ENCODE results near the gene SGMS1.

Gene SGMS1

DNA sequence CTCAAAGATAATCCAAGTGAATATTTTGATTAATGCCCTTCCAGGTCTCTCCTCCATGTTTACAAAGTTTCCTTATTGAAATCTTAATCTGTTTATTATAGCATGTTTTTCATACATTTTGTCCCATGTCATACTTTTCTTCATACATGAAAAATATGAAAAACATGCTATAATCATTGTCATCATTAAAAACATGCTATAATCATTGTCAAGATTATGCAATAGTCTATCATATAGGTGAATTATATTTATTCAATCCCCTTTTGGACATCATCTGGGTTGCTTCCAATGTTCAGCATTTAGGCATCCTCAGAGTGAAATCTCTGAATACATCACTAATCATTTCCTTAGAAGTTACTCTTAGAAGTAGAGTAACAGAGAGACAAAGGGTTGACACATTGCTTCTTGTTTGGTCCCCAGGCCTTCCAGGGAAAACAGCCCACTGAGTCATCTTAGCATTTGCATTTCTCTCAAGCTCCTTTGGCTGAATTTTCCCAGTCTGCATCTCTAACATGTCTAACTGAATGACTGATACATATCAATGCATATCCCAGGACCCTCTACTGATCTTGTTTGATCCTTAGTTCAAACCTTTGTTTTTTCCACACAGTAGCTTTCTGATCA lies 87.0 kb downstream of the SGMS1 start:
- DNase-seq (ENCODE audit: low read depth), result peak; percentile 83

DNA sequence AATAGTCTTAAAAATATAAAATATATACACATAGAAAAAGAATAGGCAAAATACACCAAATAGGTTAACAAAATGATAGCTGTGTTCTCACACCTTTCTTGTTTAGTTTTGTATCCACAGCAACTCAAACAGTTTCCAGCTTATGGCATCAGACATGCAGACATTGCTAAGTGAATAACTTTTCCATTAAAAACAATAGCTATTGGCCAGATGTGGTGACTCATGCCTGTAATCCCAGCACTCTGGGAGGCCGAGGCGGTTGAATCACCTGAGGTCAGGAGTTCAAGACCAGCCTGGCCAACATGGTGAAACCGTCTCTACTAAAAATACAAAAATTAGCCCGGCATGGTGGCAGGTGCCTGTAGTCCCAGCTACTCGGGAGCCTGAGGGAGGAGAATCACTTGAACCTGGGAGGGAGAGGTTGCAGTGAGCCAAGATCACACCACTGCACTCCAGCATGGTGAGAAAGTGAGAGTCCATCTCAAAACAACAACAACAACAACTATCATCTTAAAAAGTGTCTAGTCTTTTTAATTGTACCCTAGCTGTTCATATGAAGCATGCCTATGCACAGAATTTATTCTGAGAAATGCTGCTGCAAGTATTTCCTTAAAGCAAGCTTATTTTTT lies 88.9 kb downstream of the SGMS1 start:
- DNase-seq (ENCODE audit: low read depth), result peak; percentile 87

DNA sequence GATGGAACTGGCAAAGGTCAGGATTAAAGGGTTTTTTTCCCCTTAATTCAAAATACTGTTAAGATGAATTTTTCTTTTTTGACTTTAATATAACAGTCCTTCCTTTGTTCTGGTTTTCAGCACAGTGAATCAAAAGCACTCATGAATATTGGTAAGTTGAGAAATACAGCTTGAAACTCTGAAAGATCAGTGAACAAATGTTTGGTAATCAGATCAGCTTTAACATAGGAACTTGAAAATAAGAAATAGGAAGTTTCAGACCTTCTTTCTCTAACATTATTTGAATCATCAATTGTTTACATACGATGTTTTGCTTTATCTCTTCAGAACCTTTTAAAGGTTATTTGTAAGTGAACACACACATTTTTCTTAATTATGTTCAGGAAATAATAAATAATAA lies 90.5 kb downstream of the SGMS1 start:
- DNase-seq (ENCODE audit: low read depth), result no peak

DNA sequence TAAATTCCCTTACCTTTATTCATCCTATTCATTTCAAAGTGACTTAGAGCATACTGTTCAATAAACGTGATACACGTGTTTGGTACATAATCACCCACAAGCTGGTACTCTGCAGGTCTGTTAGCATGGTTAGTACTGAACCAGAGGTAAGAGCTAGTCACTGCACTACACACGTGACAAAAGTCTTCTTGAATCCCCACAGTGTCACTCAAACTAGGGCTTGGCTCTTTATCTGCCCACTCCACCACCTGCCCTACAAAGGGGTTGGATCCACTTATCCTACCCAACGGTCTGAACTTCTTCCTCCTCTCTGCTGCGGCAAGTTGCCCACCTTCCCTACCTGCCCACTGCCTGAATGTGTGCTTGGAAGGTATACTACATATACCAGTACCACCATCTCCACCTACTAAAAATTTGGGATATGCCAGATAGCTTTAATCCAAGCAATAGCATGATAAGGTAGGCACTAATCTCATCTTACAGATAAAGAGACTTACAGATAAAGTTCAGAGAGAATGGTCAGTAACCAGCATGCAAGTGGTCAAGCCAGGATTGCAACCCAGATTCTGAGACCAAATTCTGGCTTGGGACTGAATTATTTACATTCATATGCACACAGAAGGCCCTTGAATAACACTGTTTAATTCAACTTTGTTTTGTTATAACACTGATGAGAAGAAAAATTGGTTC lies 92.2 kb downstream of the SGMS1 start:
- DNase-seq (ENCODE audit: low read depth), result no peak

DNA sequence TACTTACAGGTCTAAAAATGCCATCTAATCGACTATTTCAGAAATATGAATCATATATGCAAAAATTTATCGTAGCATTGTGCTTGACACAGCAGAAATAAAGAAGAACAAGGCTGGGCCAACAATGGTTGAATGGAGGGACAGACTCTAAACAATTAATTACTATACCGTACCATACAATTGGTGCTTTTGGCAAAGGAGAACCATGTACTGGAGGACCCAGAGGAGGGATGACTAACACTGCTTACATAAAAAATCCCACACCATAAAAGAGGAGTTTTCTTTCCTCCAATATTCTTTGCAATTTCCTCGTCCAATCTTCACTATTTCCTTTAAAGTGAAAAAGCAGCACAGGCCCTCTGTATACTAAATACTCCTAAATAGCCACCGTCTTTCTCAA lies 94.1 kb downstream of the SGMS1 start:
- DNase-seq (ENCODE audit: low read depth), result no peak

DNA sequence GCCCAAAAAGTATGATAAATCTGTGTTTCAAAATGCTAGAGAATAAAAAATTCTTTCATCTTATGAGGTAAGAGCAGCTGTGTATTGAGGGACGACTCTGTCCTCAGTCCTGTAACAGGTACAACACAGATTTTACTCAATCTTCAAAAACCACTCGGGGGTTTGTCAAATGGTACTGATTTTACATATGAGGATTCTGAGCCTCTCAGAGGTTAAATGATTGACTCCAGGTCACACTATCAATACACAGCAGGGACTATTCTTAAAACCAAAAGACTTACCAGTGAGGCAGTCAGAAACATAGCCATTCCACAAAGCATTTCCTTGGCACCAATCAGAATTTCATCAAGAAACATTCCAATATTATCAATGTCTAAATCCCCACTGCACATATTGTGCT lies 95.5 kb downstream of the SGMS1 start:
- no peak for DNase-seq (ENCODE audit: low read depth)

DNA sequence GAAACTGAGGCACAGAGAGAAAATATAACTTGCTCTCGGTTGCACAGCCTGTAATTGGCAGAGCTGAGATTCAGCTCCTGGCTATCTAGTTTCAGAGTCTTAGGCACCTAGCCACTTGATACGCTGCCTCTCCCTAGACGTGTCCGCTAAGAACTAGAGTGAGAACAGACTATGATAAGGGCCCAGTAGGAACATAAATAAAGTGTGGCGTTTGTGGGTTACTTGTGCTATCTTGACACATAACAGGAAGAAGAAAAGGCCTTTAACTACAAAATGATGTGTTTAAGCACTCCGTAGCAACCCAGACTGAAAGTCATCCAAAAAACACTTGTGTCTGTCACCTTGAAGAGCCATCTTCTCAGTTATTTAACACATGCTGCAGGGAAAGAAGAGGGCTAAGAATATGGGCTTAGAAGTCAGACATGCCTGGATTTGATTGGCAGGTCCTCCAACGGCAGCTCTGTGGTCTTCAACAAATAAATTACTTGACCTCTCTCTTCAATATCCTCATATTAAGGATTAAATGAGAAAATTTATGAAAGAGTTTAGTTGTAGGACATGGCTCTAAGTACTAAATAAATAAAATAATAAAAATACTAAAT lies 96.2 kb downstream of the SGMS1 start:
- DNase-seq (ENCODE audit: low read depth), result no peak

DNA sequence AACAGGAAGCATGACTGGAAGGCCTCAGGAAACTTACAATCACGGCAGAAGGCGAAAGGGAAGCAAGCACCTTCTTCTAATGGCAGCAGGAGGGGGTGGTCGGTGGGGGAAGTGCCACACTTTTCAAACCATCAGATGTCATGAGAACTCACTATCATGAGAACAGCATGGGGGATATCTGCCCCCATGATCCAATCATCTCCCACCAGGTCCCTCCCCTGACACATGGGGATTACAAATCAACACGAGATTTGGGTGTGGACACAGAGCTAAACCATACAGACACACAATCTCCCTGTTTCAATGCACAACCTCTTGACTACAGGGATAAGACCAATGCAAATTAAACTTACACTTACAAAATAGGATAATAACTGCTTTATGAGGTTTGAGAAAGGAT lies 97.6 kb downstream of the SGMS1 start:
- DNase-seq (ENCODE audit: low read depth), result no peak

DNA sequence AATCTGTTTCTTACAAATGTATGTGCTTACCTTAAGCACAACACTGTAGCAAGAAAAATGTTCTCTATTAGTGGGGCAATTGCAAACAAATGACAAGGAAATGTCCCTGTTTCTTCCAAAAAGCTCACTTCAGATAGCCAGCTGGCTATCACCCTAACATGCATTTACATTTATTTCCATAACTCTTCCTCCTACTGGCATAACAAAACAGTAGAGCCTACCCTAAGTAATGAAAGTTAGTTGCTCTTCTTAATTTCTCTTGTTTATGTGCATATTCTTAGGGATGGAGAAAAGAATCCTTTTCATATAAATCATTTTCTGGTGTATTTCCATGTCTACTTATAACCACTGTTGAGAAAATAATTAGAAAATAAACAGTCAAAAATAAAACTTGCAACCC lies 100.4 kb downstream of the SGMS1 start:
- no peak for DNase-seq (ENCODE audit: low read depth)

DNA sequence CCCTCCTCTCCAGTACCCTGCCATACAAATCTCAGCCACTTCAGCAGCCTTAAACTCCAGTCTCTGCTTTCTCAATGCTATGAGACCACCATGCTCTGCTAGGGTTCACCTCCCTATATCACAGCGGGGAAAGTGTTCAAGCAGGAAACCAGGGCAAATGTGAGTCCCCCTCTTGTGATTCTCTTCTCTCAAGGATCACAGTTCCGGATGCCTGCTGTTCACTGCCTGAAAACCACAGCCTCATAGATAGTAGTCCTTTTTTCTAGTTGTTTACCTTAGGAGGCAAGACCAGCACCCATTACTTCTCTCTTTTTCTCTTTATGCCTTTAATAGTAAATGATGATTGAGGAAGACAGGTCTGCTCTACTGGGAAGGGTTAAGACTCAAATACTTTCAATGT lies 100.8 kb downstream of the SGMS1 start:
- no peak for DNase-seq (ENCODE audit: low read depth)

DNA sequence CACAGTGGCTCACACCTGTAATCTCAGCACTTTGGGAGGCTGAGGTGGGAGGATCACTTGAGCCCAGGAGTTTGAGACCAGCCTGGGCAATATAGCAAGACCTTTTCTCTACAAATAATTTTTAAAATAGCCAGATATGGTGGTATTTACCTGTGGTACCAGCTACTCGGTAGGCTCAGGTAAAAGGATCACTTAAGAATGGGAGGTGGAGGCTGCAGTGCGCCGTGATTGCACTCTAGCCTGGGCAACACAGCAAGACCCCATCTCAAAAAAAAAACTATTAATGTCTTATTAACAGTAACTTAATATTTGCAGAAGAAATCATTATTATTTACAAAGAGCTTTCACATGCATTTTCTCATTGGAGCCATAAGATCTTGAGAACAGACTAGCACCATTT lies 103.6 kb downstream of the SGMS1 start:
- no peak for DNase-seq (ENCODE audit: low read depth)

DNA sequence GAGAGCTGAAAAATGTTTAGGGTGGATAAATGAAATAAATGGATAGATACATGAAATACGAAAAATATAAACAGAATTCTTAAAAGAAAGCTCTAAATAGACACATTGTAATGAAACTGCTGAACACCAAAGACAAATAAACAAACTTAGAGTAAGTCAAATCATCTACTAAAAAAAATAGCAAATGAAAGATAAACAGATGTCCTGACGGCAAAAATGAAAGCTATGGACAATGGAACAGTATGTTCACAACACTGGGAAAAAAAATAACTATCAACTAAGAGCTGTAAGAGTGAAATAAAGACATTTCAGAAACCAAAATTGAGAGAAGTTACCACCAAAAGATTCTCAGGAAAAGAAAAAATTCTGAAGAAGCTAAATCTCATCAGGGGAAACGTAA lies 106.1 kb downstream of the SGMS1 start:
- no peak for DNase-seq (ENCODE audit: low read depth)

DNA sequence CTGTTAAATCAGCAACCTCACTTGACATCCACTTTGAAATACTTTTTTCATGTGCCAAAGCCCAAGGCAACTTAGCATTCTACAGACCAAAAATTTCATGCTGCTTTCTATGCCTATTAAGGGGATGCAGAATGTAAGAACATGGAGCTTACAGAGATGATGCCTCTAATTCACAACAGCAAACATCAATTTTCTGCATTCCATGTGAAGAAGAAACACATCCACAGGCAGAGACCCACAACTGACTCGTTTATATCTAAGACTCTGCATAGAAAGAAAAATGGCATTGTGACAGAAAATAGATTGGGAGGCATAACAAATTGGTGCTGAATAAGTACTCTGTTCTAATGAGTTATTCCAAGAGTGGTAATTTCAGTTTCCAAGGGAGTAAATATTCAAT lies 107.6 kb downstream of the SGMS1 start:
- DNase-seq (ENCODE audit: low read depth), result no peak

DNA sequence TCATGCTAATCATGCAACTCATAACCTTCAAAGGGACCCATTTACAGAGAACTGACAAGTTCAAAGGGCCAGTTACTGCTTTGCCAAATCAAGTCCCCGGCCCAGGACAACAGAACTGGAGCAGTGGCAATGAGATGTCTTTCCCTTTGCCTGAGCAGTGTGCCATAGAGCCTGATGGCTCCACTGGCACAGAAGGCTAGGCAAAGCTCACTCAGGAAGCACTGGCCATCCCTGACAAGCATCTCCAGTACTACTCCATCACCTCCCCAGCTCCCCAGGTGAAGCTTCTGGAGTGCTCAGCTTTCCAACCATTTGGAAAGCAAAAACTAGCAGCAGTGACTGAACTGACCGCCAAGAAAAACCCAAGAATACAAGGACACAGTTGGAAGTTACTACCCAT lies 108.3 kb downstream of the SGMS1 start:
- no peak for DNase-seq (ENCODE audit: low read depth)

DNA sequence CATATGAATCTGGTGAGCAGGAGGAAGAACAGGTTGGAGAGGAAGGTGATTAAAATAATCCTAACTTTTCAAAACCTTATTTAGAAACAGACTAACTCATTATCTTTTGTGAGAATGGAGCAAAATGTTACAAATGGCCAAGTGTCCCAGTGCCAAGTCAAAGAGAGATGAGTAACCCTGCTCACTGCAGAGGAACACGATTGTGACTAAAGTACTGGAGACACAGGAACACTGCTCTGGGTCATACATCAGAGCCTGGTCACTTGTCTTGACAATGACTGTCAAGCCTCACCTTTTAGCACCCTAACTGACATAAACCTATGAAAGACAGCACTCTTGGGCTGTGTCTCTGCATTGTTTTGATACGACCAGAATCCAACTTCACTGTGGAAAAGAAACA lies 108.8 kb downstream of the SGMS1 start:
- DNase-seq (ENCODE audit: low read depth), result no peak

DNA sequence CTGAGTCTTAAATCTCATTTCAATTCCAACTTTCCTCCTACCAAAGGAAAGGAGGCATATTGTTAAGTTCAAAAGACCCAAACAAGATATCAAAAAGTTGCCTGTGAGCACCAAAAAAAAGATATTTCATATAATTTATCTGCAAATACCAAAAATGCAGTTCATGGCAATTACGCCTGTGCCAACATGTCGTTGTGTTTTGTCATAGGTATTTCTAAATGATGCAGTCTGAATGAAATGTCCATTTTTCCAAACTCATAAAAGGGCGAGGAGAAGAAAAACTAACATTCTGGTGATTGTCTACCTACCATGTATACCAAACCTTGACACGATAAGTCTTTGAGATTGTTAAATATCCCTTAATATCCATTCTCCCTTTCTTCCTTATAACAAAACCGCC lies 109.8 kb downstream of the SGMS1 start:
- no peak for DNase-seq (ENCODE audit: low read depth)

DNA sequence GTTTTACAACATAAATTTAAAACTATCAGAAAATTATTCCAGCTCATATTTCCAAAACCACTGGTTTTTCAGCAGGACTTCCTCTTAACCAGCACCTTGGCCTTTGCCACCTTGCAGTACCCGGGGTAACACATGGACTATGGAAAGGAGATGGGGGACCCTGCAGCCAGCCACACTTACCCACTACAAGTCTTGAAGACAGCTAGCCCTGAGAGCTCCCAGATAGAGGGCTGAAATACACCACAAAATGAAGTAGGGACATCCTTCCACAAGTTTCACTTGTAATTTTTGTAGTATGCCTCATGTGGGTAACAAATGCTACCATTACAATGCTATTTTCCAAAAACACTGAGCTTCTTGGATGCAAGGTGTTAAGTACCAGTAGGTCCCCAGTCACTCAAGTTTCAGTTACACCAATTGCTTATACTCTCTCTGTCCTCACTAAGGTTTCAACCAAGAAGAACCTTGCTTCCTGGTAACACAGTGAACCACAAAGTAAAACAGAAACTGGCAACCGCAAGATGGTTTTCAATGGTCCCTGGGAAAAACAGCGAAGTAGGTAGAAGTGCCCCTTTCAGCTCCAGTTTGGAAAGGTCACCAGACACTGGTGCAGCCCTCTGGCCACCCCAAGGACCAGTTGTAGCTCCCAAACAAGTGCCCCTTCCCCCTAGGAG lies 110.9 kb downstream of the SGMS1 start:
- no peak for DNase-seq (ENCODE audit: low read depth)

DNA sequence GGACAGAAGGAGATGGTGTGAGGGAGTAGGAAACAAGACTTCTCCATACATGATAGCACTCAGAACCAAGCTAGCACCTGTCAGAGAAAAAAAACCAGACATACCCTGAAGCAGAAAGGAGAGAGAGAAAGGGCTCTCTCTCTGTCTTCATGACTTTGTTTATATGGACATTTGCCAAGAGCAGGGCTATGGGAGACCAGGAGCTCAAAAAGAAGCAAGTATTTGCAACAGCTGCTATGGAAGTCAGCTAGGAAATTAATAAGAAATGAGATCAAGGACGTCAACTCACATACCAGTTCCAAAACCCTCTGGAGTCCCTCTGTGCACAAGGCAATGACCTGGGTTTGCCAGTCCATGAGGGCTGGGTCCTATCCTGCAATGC lies 111.6 kb downstream of the SGMS1 start:
- no peak for DNase-seq (ENCODE audit: low read depth)

DNA sequence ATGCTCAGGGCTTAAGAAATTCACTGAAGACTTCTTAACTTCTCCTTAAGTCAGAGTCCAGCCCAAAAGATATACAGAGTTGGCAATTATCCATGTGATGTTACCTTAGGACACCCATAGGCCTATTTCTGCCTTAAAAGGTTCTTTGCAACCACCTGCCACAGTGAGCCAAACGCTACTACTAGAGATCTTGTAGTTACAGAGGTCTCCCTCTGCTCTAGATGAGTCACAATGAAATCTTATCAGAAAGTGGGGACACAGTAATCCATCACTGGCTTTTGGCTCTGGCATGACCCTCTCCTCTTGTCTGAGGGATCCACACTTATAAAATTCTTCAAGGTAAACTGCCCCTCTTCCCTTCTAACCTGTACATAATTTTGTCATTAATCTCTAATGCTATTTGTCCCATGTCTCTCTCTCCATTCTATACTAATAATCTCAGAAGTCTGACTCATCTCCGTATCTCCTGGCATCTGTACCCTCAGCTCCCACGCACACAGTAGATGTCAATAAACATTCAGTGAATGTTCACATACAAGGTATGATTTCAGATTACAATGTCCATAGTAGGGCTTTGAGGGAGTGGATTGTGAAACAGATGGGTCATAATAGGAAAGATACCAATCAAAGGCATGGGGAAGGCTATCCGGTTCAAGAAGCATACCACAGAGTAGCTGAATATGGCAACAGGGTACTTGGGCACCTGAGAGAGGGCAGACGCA lies 112.1 kb downstream of the SGMS1 start:
- peak; percentile 55 for DNase-seq (ENCODE audit: low read depth)

DNA sequence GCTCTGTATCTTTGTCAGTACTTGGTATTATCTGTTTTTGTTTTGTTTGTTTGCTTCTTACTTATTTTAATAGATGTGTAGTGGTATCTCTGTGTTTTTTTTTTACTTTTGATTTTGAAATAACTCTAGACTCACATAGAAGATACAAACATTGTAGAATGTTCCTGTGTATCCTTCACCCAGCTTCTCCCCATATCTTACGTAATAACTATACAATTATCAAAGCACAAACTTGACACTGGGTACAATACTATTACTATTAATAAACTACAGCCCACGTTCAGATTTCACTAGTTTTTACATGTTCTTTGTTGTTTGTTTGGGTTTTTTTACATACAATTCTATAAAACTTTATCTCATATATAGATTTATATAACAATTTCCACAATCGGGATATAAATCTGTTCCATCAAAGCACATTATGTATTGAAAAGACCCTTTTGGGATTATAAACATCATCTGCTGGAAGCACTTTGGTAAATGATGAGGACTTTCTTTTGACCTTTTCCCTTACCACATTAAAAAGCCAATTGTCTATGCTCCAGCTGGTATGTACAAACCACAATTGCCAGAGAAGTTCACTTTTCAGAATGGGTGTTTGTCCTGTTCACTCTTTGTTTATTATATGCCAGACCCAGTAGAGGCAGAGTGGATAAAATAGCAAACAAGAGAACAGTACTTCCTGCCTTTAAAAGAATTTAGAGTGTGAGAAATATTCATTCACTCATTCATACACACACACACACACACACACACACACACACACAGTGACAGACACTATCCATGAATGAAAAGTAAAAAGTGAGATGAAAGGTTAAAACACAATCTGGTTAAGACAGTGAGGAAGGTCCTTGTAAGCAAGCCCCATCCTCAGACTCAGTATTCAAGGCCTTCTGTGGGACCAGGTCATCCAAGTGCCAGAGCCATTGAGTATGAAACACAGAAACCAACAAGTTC lies 113.0 kb downstream of the SGMS1 start:
- DNase-seq (ENCODE audit: low read depth), result no peak

Measured in ELR (cell line).